IPS DF 6.9 (cell line): ENCODE measurements around the gene SPTB.
A peak's percentile ranks its signal among the peaks of the same experiment; 100 is the strongest.

Experiments
- DNase-seq: peaks from one replicate; pipeline ENCODE4 v3.0.0-alpha.2; 2013; ENCODE audit warnings: low read depth, low spot score
- H3K27ac ChIP-seq: one replicate; pipeline ENCODE4 v1.5.1; 2013; ENCODE audit warnings: low read length, control low read depth
- H3K27me3 ChIP-seq: 2 replicates; pipeline ENCODE4 v1.6.1; 2013; ENCODE audit warnings: mild to moderate bottlenecking, low read length; ENCODE audit not compliant: control insufficient read depth, insufficient read depth
- H3K36me3 ChIP-seq: 2 replicates; pipeline ENCODE4 v1.6.1; 2013; ENCODE audit warnings: low read length; ENCODE audit not compliant: control insufficient read depth, insufficient read depth
- H3K4me1 ChIP-seq: 2 replicates; pipeline ENCODE4 v1.6.1; 2013; ENCODE audit warnings: low read length; ENCODE audit not compliant: control insufficient read depth, insufficient read depth
- H3K4me3 ChIP-seq: 2 replicates; pipeline ENCODE4 v1.5.1; 2013; ENCODE audit warnings: mild to moderate bottlenecking, low read length
- H3K9me3 ChIP-seq: 2 replicates; pipeline ENCODE4 v1.6.1; 2013; ENCODE audit warnings: low read length, inconsistent platforms; ENCODE audit not compliant: control insufficient read depth, insufficient read depth
- WGBS: extraction: QIAGEN DNeasy Blood & Tissue Kit; methylation state at CpG from one replicate; pipeline ENCODE4 v1.1.7; 2013; ENCODE audit warnings: mixed read lengths, missing lambda C conversion rate; ENCODE audit not compliant: insufficient read length, insufficient coverage; 5-methylcytosine and 5-hydroxymethylcytosine counted together

SPTB gene

GRCh38 chr14:64714432-64715025, 165.2 kb downstream of the SPTB start:
- Histone ChIP-seq H3K9me3 (no peaks in the 10 kb centered on the region), H3K36me3 (no peaks in the 10 kb centered on the region), H3K4me3 (no peak overlapping the region), H3K27ac (no peak overlapping the region), H3K4me1 (peaks cover 26% of the 10 kb centered on the region), H3K27me3 (no peaks in the 10 kb centered on the region)
- WGBS: no CpG with 5 or more reads among the region's 5 CpGs
- no peak for DNase-seq

GRCh38 chr14:64713677-64714076, 166.0 kb downstream of the SPTB start:
- Histone ChIP-seq H3K36me3 (no peaks in the 10 kb centered on the region), H3K4me3 (no peak overlapping the region), H3K9me3 (no peaks in the 10 kb centered on the region), H3K4me1 (peaks cover 27% of the 10 kb centered on the region), H3K27ac (no peak overlapping the region), H3K27me3 (no peaks in the 10 kb centered on the region)
- no peak for DNase-seq

GRCh38 chr14:64711039-64711438, 168.7 kb downstream of the SPTB start:
- Histone ChIP-seq H3K4me3 (no peak overlapping the region), H3K36me3 (no peaks in the 10 kb centered on the region), H3K27ac (no peak overlapping the region), H3K27me3 (no peaks in the 10 kb centered on the region), H3K9me3 (no peaks in the 10 kb centered on the region), H3K4me1 (peaks cover 21% of the 10 kb centered on the region)
- WGBS: no CpG with 5 or more reads among the region's 5 CpGs
- DNase-seq: no peak

- Histone ChIP-seq H3K9me3 (no peaks in the 10 kb centered on the region), H3K27ac (no peak overlapping the region), H3K4me3 (no peak overlapping the region), H3K4me1 (peaks cover 18% of the 10 kb centered on the region), H3K36me3 (no peaks in the 10 kb centered on the region), H3K27me3 (no peaks in the 10 kb centered on the region)
- no peak for DNase-seq
- WGBS: no CpG with 5 or more reads among the region's 5 CpGs
These were observed 170.6 kb downstream of the SPTB start for GRCh38 chr14:64709126-64709525.

GRCh38 chr14:64708148-64709004, 171.3 kb downstream of the SPTB start:
- Histone ChIP-seq H3K27me3 (no peaks in the 10 kb centered on the region), H3K36me3 (no peaks in the 10 kb centered on the region), H3K27ac (no peak overlapping the region), H3K9me3 (no peaks in the 10 kb centered on the region), H3K4me3 (no peak overlapping the region; the same call in 1 of the 2 replicates), H3K4me1 (peaks cover 18% of the 10 kb centered on the region)
- DNase-seq: no peak
- WGBS: no CpG with 5 or more reads among the region's 18 CpGs

- no CpG with 5 or more reads among the region's 7 CpGs for WGBS
- Histone ChIP-seq H3K36me3 (no peaks in the 10 kb centered on the region), H3K9me3 (no peaks in the 10 kb centered on the region), H3K27me3 (no peaks in the 10 kb centered on the region), H3K4me1 (peaks cover 18% of the 10 kb centered on the region), H3K4me3 (no peak overlapping the region), H3K27ac (no peak overlapping the region)
- no peak for DNase-seq
These were observed 172.0 kb downstream of the SPTB start for GRCh38 chr14:64707661-64708060.

- no peaks in the 10 kb centered on the region for H3K36me3 ChIP-seq
- no peaks in the 10 kb centered on the region for H3K9me3 ChIP-seq
- peaks cover 21% of the 10 kb centered on the region for H3K4me1 ChIP-seq
- H3K27ac ChIP-seq: no peak overlapping the region
- DNase-seq: no peak
- no peaks in the 10 kb centered on the region for H3K27me3 ChIP-seq
- no CpG with 5 or more reads among the region's 14 CpGs for WGBS
- H3K4me3 ChIP-seq: no peak overlapping the region
These were observed 173.0 kb downstream of the SPTB start for GRCh38 chr14:64706593-64707193.

GRCh38 chr14:64706119-64706592, 173.6 kb downstream of the SPTB start:
- no peaks in the 10 kb centered on the region for H3K27me3 ChIP-seq
- WGBS: no CpG with 5 or more reads among the region's 4 CpGs
- H3K9me3 ChIP-seq: no peaks in the 10 kb centered on the region
- H3K4me1 ChIP-seq: peaks cover 21% of the 10 kb centered on the region
- H3K4me3 ChIP-seq: no peak overlapping the region
- H3K27ac ChIP-seq: no peak overlapping the region
- H3K36me3 ChIP-seq: no peaks in the 10 kb centered on the region
- no peak for DNase-seq

- Histone ChIP-seq H3K4me3 (peak overlapping the region; percentile 88; the same call in 1 of the 2 replicates), H3K36me3 (no peaks in the 10 kb centered on the region), H3K9me3 (no peaks in the 10 kb centered on the region), H3K4me1 (peaks cover 21% of the 10 kb centered on the region), H3K27ac (no peak overlapping the region), H3K27me3 (no peaks in the 10 kb centered on the region)
- no CpG with 5 or more reads among the region's 18 CpGs for WGBS
- no peak for DNase-seq
These were observed 174.2 kb downstream of the SPTB start for GRCh38 chr14:64705381-64706118.

GRCh38 chr14:64704743-64705380, 174.8 kb downstream of the SPTB start:
- H3K36me3 ChIP-seq: no peaks in the 10 kb centered on the region

More at GRCh38 chr14:64704743-64705380, 174.8 kb downstream of the SPTB start:
- Histone ChIP-seq H3K27me3 (no peaks in the 10 kb centered on the region), H3K4me3 (peak overlapping the region; percentile 88), H3K4me1 (peaks cover 21% of the 10 kb centered on the region), H3K9me3 (no peaks in the 10 kb centered on the region), H3K27ac (no peak overlapping the region)
- DNase-seq: no peak
- no CpG with 5 or more reads among the region's 51 CpGs for WGBS
